ENCODE measurements around the gene WAC. TPM values are rescaled to one million over a fixed set of nuclear protein-coding genes. Genes with fewer than 3 reads are reported as not detected.

Gene WAC
- total RNA-seq, 2 experiments from 2014 or later = 111 to 121 TPM

DNA sequence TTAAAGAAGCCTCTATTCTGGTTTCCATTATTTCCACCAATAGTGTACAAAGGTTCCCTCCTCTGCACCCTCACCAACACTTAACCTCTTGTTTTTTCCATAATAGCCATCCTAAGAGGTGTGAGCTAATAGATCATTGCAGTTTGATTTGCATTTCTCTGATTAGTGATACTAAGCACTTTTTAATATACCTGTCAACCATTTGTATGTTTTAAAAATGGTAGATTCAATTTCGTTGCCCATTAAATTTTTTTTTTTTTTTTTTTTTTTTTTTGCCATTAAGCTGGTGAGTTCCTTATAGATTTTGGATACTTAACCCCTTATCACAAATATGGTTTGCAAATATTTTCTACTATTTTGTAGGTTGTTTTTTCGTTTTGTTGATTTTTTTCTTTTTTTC lies 23.2 kb downstream of the WAC start:
- no TSS peak for BruUV-seq (replicated peaks)
- POLR2A ChIA-PET = interaction anchor here (1.0 to 4.2 kb wide), 7 partner anchors 9 to 21 kb away, joined by 4 to 18 read pairs (median 6); no protein-coding TSS in a partner anchor
- no peak overlapping the region for H3K27ac ChIP-seq (ENCODE audit: low read depth, low read length, poor library complexity, severe bottlenecking)
- intact Hi-C loops (cut with micrococcal nuclease; ENCODE audit: unreplicated experiment) = no loop called here
- H3K36me3 ChIP-seq (ENCODE audit: insufficient read depth, low read length) = peaks cover 100% of the 10 kb centered on the region
- H4K20me1 ChIP-seq (ENCODE audit: insufficient read depth, low read length) = peaks cover 76% of the 10 kb centered on the region
- TF ChIP-seq EZH2phosphoT487 (IDR thresholded peaks at IDR 0.05; ENCODE audit: borderline replicate concordance, low read depth, low read length) = no peak
- TF ChIP-seq, protein P1, sequence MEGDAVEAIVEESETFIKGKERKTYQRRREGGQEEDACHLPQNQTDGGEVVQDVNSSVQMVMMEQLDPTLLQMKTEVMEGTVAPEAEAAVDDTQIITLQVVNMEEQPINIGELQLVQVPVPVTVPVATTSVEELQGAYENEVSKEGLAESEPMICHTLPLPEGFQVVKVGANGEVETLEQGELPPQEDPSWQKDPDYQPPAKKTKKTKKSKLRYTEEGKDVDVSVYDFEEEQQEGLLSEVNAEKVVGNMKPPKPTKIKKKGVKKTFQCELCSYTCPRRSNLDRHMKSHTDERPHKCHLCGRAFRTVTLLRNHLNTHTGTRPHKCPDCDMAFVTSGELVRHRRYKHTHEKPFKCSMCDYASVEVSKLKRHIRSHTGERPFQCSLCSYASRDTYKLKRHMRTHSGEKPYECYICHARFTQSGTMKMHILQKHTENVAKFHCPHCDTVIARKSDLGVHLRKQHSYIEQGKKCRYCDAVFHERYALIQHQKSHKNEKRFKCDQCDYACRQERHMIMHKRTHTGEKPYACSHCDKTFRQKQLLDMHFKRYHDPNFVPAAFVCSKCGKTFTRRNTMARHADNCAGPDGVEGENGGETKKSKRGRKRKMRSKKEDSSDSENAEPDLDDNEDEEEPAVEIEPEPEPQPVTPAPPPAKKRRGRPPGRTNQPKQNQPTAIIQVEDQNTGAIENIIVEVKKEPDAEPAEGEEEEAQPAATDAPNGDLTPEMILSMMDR (conservative IDR thresholded peaks at IDR 0.05; ENCODE audit: low read length) = no peak
- H3K79me2 ChIP-seq (ENCODE audit: insufficient read depth, low read depth, low read length) = peaks cover 100% of the 10 kb centered on the region
- H3K4me2 ChIP-seq (ENCODE audit: low read length) = no peak overlapping the region
- CTCF ChIA-PET (ENCODE audit: unreplicated experiment) = no interaction called here
- no peak overlapping the region for H3K4me3 ChIP-seq (ENCODE audit: low read depth, low read length, poor library complexity, severe bottlenecking)
- H3K4me1 ChIP-seq (ENCODE audit: insufficient read depth, low read length, poor library complexity, severe bottlenecking) = peaks cover 23% of the 10 kb centered on the region
- no peak overlapping the region for H2AFZ ChIP-seq (ENCODE audit: low read length)
- no peaks in the 10 kb centered on the region for H3K9me2 ChIP-seq (ENCODE audit: insufficient read depth, low read length)
- DNase-seq (ENCODE audit: low spot score) = no peak
- H3K9me3 ChIP-seq (ENCODE audit: low read length) = no peaks in the 10 kb centered on the region

- ChIA-PET CTCF (ENCODE audit: unreplicated experiment) (no interaction called here), POLR2A (interaction anchor here (0.6 to 4.2 kb wide), 6 partner anchors 7 to 24 kb away, joined by 3 to 18 read pairs (median 4); no protein-coding TSS in a partner anchor)
- intact Hi-C loops (cut with micrococcal nuclease; ENCODE audit: unreplicated experiment) = no loop called here
- no peak for DNase-seq (ENCODE audit: low spot score)
- no TSS peak for BruUV-seq (replicated peaks)
- no peaks in the 10 kb centered on the region for H3K9me3 ChIP-seq (ENCODE audit: low read length)
- peaks cover 16% of the 10 kb centered on the region for H3K4me1 ChIP-seq (ENCODE audit: insufficient read depth, low read length, poor library complexity, severe bottlenecking)
- no peak overlapping the region for H3K4me3 ChIP-seq (ENCODE audit: low read depth, low read length, poor library complexity, severe bottlenecking)
- H2AFZ ChIP-seq (ENCODE audit: low read length) = no peak overlapping the region
- H3K79me2 ChIP-seq (ENCODE audit: insufficient read depth, low read depth, low read length) = peaks cover 100% of the 10 kb centered on the region
- no peak for TF ChIP-seq EZH2phosphoT487 (IDR thresholded peaks at IDR 0.05; ENCODE audit: borderline replicate concordance, low read depth, low read length)
- TF ChIP-seq, protein P1 (conservative IDR thresholded peaks at IDR 0.05; ENCODE audit: low read length) = no peak
- H3K27ac ChIP-seq (ENCODE audit: low read depth, low read length, poor library complexity, severe bottlenecking) = no peak overlapping the region
- no peaks in the 10 kb centered on the region for H3K9me2 ChIP-seq (ENCODE audit: insufficient read depth, low read length)
- H3K36me3 ChIP-seq (ENCODE audit: insufficient read depth, low read length) = peaks cover 100% of the 10 kb centered on the region
- peaks cover 71% of the 10 kb centered on the region for H4K20me1 ChIP-seq (ENCODE audit: insufficient read depth, low read length)
- no peak overlapping the region for H3K4me2 ChIP-seq (ENCODE audit: low read length)
These were observed 25.3 kb downstream of the WAC start for GRCh38 chr10:28558186-28558585.

GRCh38 chr10:28558923-28559508 lies 26.1 kb downstream of the WAC start:
- intact Hi-C loops (cut with micrococcal nuclease; ENCODE audit: unreplicated experiment) = no loop called here
- CTCF ChIA-PET (ENCODE audit: unreplicated experiment) = interaction anchor here (0.6 to 0.7 kb wide), 2 partner anchors 9 to 25 kb away, joined by 3 to 4 read pairs; no protein-coding TSS in a partner anchor
- H3K36me3 ChIP-seq (ENCODE audit: insufficient read depth, low read length) = peaks cover 99% of the 10 kb centered on the region
- POLR2A ChIA-PET = interaction anchor here (1.0 to 1.2 kb wide), 2 partner anchors 8 to 14 kb away, joined by 3 to 4 read pairs; no protein-coding TSS in a partner anchor
- H3K9me2 ChIP-seq (ENCODE audit: insufficient read depth, low read length) = no peaks in the 10 kb centered on the region
- no peaks in the 10 kb centered on the region for H3K9me3 ChIP-seq (ENCODE audit: low read length)
- H3K27ac ChIP-seq (ENCODE audit: low read depth, low read length, poor library complexity, severe bottlenecking) = no peak overlapping the region
- BruUV-seq (replicated peaks) = no TSS peak
- peaks cover 64% of the 10 kb centered on the region for H4K20me1 ChIP-seq (ENCODE audit: insufficient read depth, low read length)
- no peak overlapping the region for H3K4me2 ChIP-seq (ENCODE audit: low read length)
- DNase-seq (ENCODE audit: low spot score) = no peak
- H3K4me1 ChIP-seq (ENCODE audit: insufficient read depth, low read length, poor library complexity, severe bottlenecking) = peaks cover 7% of the 10 kb centered on the region
- H3K4me3 ChIP-seq (ENCODE audit: low read depth, low read length, poor library complexity, severe bottlenecking) = no peak overlapping the region
- H3K79me2 ChIP-seq (ENCODE audit: insufficient read depth, low read depth, low read length) = peaks cover 100% of the 10 kb centered on the region
- TF ChIP-seq EZH2phosphoT487 (IDR thresholded peaks at IDR 0.05; ENCODE audit: borderline replicate concordance, low read depth, low read length) = no peak
- TF ChIP-seq, protein P1 (conservative IDR thresholded peaks at IDR 0.05; ENCODE audit: low read length) = no peak
- H2AFZ ChIP-seq (ENCODE audit: low read length) = no peak overlapping the region
